K562 (cell line): ENCODE data around the gene AKNA. TPM values are rescaled to one million over a fixed set of nuclear protein-coding genes. Genes with fewer than 3 reads are reported as not detected.

Experiments
- CCNT2 ChIP-seq: IDR thresholded peaks from 2 replicates; pipeline ENCODE4 v1.6.1; 2011; ENCODE audit warnings: borderline replicate concordance, low read depth, mild to moderate bottlenecking, moderate library complexity, mixed read lengths, low read length; ENCODE audit not compliant: insufficient read length; ENCODE audit errors: extremely low read depth
- DDX20 ChIP-seq: fragments of 450-650 bp; IDR thresholded peaks from 2 replicates; pipeline ENCODE4 v1.6.1; 2016; ENCODE audit warnings: missing genetic modification characterization, low read depth, mild to moderate bottlenecking, missing compliant biosample characterization, moderate library complexity
- PML ChIP-seq: IDR thresholded peaks from 2 replicates; pipeline ENCODE4 v1.6.1; 2012; ENCODE audit warnings: low read length, inconsistent platforms
- PURB ChIP-seq: sonication (generic); formaldehyde crosslinking; IDR thresholded peaks from 2 replicates; pipeline ENCODE4 v1.9.0; 2021; ENCODE audit warnings: low read depth, mild to moderate bottlenecking, missing genetic modification reagents
- RBFOX2 ChIP-seq: fragments of 200-400 bp; formaldehyde crosslinking; IDR thresholded peaks from 2 replicates; pipeline ENCODE4 v1.6.1; 2017; ENCODE audit warnings: low read depth, mild to moderate bottlenecking, low read length, moderate library complexity
- SREBF1 ChIP-seq: fragments of 150-350 bp; IDR thresholded peaks from 2 replicates; pipeline ENCODE4 v1.6.1; 2014; ENCODE audit warnings: antibody characterized with exemption, low read depth, low read length, borderline replicate concordance
- ZNF133 ChIP-seq: fragments of 250-450 bp; sonication (Bioruptor Pico); IDR thresholded peaks from 2 replicates; pipeline ENCODE4 v1.4.0; 2020; ENCODE audit warnings: mild to moderate bottlenecking
- polyA plus RNA-seq, 8 experiments: library from polyadenylated mRNA; depleted of rRNA in 4 of 8; stranded (reverse) in 5 of 8; unstranded in 3 of 8; fragments of >200 nt; fragmentation: Nextera tagmentation in 2 of 8; fragmentation: Illumina TruSeq in 1 of 8; extraction: Ambion mirVana in 2 of 8; extraction: Trizol in 1 of 8; gene quantifications; 2 replicates each; pipeline versions ENCODE4 v1.2.1 to v1.2.3, GENCODE V29; 2011 to 2014; ENCODE audit warnings: inconsistent platforms in 1 of 8, missing spikeins in 1 of 8
- total RNA-seq, 7 experiments: library from RNA; depleted of rRNA in 6 of 7; stranded (reverse); fragments of >200 nt in 6 of 7; fragmentation: Illumina TruSeq in 2 of 7; extraction: Trizol in 2 of 7; gene quantifications; 2 replicates each; pipeline versions ENCODE4 v1.2.1 to v1.2.3, GENCODE V29; 2011 to 2021; ENCODE audit warnings: low replicate concordance in 1 of 7
- TF ChIP-seq, protein P1 (sequence below): fragments of 250-450 bp; sonication (Bioruptor Pico); IDR thresholded peaks from 2 replicates; pipeline ENCODE4 v1.8.0; 2022; ENCODE audit warnings: moderate library complexity, mild to moderate bottlenecking, inconsistent platforms
- TF ChIP-seq, protein P2 (sequence below): sonication (generic); formaldehyde crosslinking; IDR thresholded peaks from 2 replicates; pipeline ENCODE4 v1.8.0; 2022; ENCODE audit warnings: missing genetic modification reagents, mild to moderate bottlenecking, borderline replicate concordance
- TF ChIP-seq, protein P3 (sequence below), 2 experiments: IDR thresholded peaks; 2 replicates each; pipeline ENCODE4 v1.6.1; 2012; ENCODE audit warnings: improper control_type of control experiment in 2 of 2, low read depth in 2 of 2, low read length in 2 of 2, borderline replicate concordance in 1 of 2
- TF ChIP-seq, protein P4 (sequence below), 2 experiments: fragments of 450-650 bp in 1 of 2; sonication (generic) in 1 of 2; formaldehyde crosslinking in 1 of 2; IDR thresholded peaks; 2 replicates each; pipeline versions ENCODE4 v1.7.1 to v1.9.0; 2016 to 2022; ENCODE audit warnings: inconsistent platforms in 1 of 2, mild to moderate bottlenecking in 1 of 2, missing genetic modification reagents in 1 of 2
- TF ChIP-seq, protein P5 (sequence below): sonication (generic); formaldehyde crosslinking; IDR thresholded peaks from 2 replicates; pipeline ENCODE4 v1.5.0; 2020; ENCODE audit warnings: missing genetic modification reagents

AKNA gene
- total and polyA plus RNA-seq, 9 of the 15 experiments (the other 6 are each of a cell fraction or from before 2014, with no cell fraction given), result 0.29 to 20.5 (median 3.9) TPM

DNA sequence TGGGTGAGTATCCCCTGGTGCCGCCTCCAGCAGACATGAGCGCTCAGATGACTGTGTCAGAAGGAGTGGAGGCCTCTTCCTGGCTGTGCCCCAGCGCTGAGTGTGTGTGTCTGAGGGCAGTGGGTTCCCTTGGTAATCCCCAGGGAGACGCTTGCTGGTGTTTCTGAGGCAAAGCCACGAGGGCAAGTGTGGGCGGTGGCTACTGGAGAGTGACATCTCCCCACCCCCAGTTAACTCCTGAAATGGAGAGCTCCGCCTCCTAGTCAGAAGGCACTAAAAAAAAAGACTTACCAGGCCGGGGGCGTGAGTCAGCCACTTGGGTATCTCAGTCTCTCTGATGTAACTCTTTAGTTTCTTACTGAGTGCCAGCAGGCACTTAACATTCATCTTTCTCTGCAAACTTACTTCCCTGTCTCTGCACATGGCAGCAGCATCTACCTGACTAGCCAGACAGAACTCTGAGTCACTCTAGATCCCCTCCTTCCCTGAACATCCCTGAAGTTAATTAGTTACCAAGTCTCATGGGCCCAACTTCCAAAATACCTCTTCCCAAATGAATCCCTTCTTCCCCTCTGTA, 38.8 kb downstream of the AKNA start (continued):
- TF ChIP-seq, protein P1, sequence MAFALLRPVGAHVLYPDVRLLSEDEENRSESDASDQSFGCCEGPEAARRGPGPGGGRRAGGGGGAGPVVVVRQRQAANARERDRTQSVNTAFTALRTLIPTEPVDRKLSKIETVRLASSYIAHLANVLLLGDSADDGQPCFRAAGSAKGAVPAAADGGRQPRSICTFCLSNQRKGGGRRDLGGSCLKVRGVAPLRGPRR (CRISPR knock-in tag), result no peak
- TF ChIP-seq DDX20 (no peak), SREBF1 (no peak), CCNT2 (no peak), PURB (no peak), ZNF133 (no peak), PML (no peak), RBFOX2 (peak; percentile 52)
- TF ChIP-seq, protein P2, sequence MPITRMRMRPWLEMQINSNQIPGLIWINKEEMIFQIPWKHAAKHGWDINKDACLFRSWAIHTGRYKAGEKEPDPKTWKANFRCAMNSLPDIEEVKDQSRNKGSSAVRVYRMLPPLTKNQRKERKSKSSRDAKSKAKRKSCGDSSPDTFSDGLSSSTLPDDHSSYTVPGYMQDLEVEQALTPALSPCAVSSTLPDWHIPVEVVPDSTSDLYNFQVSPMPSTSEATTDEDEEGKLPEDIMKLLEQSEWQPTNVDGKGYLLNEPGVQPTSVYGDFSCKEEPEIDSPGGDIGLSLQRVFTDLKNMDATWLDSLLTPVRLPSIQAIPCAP (CRISPR knock-in tag), result no peak
- TF ChIP-seq, protein P3, sequence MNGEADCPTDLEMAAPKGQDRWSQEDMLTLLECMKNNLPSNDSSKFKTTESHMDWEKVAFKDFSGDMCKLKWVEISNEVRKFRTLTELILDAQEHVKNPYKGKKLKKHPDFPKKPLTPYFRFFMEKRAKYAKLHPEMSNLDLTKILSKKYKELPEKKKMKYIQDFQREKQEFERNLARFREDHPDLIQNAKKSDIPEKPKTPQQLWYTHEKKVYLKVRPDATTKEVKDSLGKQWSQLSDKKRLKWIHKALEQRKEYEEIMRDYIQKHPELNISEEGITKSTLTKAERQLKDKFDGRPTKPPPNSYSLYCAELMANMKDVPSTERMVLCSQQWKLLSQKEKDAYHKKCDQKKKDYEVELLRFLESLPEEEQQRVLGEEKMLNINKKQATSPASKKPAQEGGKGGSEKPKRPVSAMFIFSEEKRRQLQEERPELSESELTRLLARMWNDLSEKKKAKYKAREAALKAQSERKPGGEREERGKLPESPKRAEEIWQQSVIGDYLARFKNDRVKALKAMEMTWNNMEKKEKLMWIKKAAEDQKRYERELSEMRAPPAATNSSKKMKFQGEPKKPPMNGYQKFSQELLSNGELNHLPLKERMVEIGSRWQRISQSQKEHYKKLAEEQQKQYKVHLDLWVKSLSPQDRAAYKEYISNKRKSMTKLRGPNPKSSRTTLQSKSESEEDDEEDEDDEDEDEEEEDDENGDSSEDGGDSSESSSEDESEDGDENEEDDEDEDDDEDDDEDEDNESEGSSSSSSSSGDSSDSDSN (IDR thresholded peaks at IDR 0.05; ENCODE audit: borderline replicate concordance in 1 of 2, low read depth in 2 of 2, low read length in 2 of 2), result no peak
- TF ChIP-seq, protein P4, sequence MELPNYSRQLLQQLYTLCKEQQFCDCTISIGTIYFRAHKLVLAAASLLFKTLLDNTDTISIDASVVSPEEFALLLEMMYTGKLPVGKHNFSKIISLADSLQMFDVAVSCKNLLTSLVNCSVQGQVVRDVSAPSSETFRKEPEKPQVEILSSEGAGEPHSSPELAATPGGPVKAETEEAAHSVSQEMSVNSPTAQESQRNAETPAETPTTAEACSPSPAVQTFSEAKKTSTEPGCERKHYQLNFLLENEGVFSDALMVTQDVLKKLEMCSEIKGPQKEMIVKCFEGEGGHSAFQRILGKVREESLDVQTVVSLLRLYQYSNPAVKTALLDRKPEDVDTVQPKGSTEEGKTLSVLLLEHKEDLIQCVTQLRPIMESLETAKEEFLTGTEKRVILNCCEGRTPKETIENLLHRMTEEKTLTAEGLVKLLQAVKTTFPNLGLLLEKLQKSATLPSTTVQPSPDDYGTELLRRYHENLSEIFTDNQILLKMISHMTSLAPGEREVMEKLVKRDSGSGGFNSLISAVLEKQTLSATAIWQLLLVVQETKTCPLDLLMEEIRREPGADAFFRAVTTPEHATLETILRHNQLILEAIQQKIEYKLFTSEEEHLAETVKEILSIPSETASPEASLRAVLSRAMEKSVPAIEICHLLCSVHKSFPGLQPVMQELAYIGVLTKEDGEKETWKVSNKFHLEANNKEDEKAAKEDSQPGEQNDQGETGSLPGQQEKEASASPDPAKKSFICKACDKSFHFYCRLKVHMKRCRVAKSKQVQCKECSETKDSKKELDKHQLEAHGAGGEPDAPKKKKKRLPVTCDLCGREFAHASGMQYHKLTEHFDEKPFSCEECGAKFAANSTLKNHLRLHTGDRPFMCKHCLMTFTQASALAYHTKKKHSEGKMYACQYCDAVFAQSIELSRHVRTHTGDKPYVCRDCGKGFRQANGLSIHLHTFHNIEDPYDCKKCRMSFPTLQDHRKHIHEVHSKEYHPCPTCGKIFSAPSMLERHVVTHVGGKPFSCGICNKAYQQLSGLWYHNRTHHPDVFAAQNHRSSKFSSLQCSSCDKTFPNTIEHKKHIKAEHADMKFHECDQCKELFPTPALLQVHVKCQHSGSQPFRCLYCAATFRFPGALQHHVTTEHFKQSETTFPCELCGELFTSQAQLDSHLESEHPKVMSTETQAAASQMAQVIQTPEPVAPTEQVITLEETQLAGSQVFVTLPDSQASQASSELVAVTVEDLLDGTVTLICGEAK (IDR thresholded peaks at IDR 0.05), result no peak
- TF ChIP-seq, protein P4 (CRISPR knock-in tag; IDR thresholded peaks at IDR 0.05), result no peak
- TF ChIP-seq, protein P5, sequence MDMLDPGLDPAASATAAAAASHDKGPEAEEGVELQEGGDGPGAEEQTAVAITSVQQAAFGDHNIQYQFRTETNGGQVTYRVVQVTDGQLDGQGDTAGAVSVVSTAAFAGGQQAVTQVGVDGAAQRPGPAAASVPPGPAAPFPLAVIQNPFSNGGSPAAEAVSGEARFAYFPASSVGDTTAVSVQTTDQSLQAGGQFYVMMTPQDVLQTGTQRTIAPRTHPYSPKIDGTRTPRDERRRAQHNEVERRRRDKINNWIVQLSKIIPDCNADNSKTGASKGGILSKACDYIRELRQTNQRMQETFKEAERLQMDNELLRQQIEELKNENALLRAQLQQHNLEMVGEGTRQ (CRISPR knock-in tag), result no peak; the same call in 1 of the 2 replicates
